ENCODE data around the gene ESR1.
"Not testable (repeated sequence)": the region's sequence is repeated elsewhere in the genome, so short reads cannot be mapped to it uniquely, and the experiment has no call there.

- not testable (repeated sequence) for TF ChIP-seq CTCF (optimal IDR thresholded peaks at IDR 0.05 in 1 of 3, IDR thresholded peaks at IDR 0.05 in 1 of 3, conservative IDR thresholded peaks at IDR 0.05 in 1 of 3; ENCODE audit: extremely low read depth in 1 of 3, insufficient read depth in 2 of 3, low read length in 3 of 3); EZH2 (IDR thresholded peaks at IDR 0.05; ENCODE audit: low read length)
These were observed 156.9 kb downstream of the ESR1 start for GRCh38 chr6:151964412-151964811.

Data from keratinocyte (primary cell).